Measurements from ENCODE around the gene NOS1AP.

GRCh38 chr1:162279136-162279498, 209.6 kb downstream of the NOS1AP start:
- TF ChIP-seq CTCF (IDR thresholded peaks at IDR 0.05) (no peak), EP300 (IDR thresholded peaks at IDR 0.05) (no peak), POLR2AphosphoS5 (IDR thresholded peaks at IDR 0.05) (no peak)

Data from stomach (tissue), 4 donors.